Fibroblast of mammary gland (primary cell): ENCODE data around the gene CEP72.
"Not testable (repeated sequence)": the region's sequence is repeated elsewhere in the genome, so short reads cannot be mapped to it uniquely, and the experiment has no call there.

Experiments used
- DNase-seq: peaks from one replicate; pipeline ENCODE4 v3.0.0-alpha.2; 2010; ENCODE audit warnings: low read depth
- H3K4me3 ChIP-seq: 2 replicates; pipeline ENCODE4 v1.5.1; 2011; ENCODE audit warnings: low read depth, mild to moderate bottlenecking, low read length, moderate library complexity; ENCODE audit not compliant: control insufficient read depth
- TF ChIP-seq, protein P1 (sequence below): conservative IDR thresholded peaks from 2 replicates; pipeline ENCODE4 v1.5.1; 2011; ENCODE audit warnings: low read depth, low read length, inconsistent platforms; ENCODE audit not compliant: control insufficient read depth, insufficient read depth

CEP72 gene

DNA sequence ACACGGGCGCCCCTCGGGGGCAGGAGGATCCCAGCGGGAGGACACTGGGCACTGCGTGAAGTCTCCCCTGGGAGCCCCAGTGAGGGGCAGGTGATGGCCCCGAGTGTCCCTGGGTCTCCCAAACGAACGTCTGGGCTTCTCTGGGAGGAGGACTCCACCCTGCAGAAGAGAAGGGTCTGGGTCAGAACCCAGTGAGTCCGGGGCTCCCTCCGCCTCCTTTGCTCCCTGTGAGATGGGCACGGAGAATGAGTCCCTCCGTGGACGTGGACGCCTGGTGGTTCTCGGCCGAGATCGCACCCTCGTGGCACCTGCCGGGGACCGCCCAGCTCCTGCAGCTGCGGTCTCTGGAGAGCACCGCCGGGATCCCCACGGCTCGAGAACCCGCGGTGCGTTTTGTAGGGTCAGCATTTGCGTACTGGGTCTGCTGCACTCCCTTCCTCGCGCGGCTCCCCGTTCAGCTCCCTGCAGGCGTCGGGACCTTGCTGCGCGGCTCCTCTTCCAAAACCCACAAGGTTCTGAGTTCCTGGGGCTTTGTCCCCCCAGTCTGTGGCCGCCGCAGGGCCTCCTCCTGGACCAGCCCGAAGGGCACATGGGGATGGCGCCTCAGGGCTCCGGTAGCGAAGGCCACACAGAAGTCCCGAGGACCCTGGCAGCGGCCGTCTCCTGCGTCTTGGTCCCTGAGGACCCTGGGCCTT is 10.2 kb upstream of the CEP72 start:
- TF ChIP-seq, protein P1, sequence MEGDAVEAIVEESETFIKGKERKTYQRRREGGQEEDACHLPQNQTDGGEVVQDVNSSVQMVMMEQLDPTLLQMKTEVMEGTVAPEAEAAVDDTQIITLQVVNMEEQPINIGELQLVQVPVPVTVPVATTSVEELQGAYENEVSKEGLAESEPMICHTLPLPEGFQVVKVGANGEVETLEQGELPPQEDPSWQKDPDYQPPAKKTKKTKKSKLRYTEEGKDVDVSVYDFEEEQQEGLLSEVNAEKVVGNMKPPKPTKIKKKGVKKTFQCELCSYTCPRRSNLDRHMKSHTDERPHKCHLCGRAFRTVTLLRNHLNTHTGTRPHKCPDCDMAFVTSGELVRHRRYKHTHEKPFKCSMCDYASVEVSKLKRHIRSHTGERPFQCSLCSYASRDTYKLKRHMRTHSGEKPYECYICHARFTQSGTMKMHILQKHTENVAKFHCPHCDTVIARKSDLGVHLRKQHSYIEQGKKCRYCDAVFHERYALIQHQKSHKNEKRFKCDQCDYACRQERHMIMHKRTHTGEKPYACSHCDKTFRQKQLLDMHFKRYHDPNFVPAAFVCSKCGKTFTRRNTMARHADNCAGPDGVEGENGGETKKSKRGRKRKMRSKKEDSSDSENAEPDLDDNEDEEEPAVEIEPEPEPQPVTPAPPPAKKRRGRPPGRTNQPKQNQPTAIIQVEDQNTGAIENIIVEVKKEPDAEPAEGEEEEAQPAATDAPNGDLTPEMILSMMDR, result no peak
- no peak for DNase-seq
- no peak overlapping the region for H3K4me3 ChIP-seq

GRCh38 chr5:602466-603035 is 9.6 kb upstream of the CEP72 start:
- TF ChIP-seq, protein P1, result no peak
- no peak overlapping the region for H3K4me3 ChIP-seq
- DNase-seq, result no peak

DNA sequence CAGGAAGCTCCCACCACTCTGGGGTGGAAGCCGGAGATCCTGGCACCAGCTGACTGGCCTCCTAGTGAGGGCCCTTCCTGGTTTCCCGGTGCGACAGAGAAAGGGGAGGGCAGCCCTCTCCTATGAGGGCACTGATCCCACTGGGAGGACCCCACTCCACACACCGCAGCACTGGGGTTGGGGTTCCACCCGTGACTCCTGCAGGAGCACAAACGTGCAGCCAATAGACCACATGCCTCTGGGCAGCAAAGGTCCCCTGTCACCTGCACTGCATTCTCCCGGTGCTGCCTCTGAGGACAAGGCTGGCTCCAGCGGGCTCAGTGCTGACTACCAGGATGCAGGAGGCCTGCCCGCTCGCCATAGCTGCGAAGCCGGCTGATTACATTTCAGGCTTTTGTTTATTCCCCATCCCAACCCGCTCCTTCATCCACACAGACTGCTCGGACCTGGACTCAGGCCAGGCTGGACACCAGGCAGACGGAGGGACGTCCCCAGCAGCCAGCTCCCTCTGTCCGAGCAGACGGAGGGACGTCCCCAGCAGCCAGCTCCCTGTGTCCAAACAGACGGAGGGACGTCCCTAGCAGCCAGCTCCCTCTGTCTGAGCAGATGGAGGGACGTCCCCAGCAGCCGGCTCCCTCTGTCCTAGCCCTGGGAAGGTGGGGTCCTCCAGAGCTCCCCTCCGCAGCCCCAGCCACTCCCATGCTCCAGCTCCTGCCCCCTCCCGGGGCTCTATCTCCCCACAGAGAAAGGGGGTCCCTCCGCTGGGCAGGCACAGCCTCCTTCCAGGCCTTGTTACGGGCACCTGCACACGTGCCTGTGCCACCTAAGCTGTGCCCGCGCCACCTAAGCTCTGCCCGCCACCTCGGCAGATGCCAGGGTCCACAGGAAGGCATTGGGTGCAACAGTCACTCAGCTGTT is 8.8 kb upstream of the CEP72 start:
- TF ChIP-seq, protein P1, result no peak
- H3K4me3 ChIP-seq, result no peak overlapping the region
- no peak for DNase-seq

DNA sequence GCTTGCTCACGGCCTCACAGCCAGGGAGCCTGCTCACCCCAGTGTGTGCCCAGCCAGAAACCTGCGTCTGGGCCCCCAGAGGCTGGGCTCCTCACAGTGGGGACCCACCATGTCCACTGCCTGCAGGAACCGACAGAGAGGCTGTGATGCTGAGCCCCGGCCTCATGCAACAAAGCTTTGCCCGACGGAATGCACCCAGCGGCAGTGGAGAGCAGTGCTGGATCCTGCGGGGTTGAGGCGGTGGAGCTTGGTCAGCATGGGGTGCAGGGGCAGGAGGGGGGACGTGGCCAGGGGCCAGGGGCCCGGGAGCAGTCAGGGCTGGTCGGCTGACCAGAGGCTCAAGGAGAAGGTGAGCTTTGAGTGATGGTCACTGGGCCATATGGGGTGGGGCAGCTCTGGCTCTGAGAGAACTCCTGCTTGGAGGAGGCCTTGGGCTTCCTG is 7.7 kb upstream of the CEP72 start:
- TF ChIP-seq, protein P1, result no peak
- DNase-seq, result no peak
- H3K4me3 ChIP-seq, result no peak overlapping the region

- DNase-seq, H3K4me3 ChIP-seq: not testable (repeated sequence)
Observed at GRCh38 chr5:605090-605489, 7.0 kb upstream of the CEP72 start.

DNA sequence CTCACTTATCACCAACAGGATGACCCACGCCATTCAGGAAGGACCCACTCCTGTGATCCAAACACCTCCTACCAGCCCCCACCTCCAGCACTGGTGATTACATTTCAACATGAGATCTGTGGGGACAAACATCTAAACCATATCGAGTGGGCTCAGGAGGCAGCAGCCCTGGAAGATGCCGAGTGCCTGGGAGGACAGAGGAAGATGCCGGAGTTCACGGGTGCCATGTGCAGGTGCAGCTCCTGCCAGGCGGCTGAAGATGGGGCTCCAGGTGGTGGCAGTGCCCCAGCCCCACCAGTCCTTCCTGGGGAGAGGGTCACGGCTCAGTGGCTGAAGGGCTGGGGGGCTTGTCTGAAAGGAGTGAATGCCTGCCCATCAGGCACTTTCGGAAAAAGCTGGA is 6.1 kb upstream of the CEP72 start:
- DNase-seq, result no peak
- TF ChIP-seq, protein P1, result no peak
- H3K4me3 ChIP-seq, result no peak overlapping the region
